Nephron progenitor cell (in vitro differentiated cells): ENCODE measurements around the gene IPMK.

Experiments
- DNase-seq: peaks from one replicate; pipeline ENCODE4 v3.0.0; 2021
- H3K27ac Mint-ChIP-seq: 2 replicates; pipeline ENCODE4 v1.8.0; 2021; ENCODE audit warnings: mild to moderate bottlenecking, moderate library complexity, mixed read lengths
- H3K27me3 Mint-ChIP-seq: 2 replicates; pipeline ENCODE4 v1.8.0; 2021; ENCODE audit warnings: mild to moderate bottlenecking, low read depth, mixed read lengths; ENCODE audit not compliant: poor library complexity
- H3K36me3 Mint-ChIP-seq: 2 replicates; pipeline ENCODE4 v1.8.0; 2021; ENCODE audit warnings: low read depth, mixed read lengths
- H3K4me1 Mint-ChIP-seq: 2 replicates; pipeline ENCODE4 v1.8.0; 2021; ENCODE audit warnings: mixed read lengths
- H3K4me3 Mint-ChIP-seq: 2 replicates; pipeline ENCODE4 v1.8.0; 2021; ENCODE audit warnings: mild to moderate bottlenecking, moderate library complexity, mixed read lengths
- H3K9me3 Mint-ChIP-seq: 2 replicates; pipeline ENCODE4 v1.8.0; 2021; ENCODE audit warnings: mild to moderate bottlenecking, moderate library complexity, mixed read lengths
- CTCF ChIP-seq: fragments of 200-600 bp; sonication (generic); IDR thresholded peaks from 2 replicates; pipeline ENCODE4 v1.5.0; 2021; ENCODE audit warnings: antibody characterized with exemption

Gene IPMK

GRCh38 chr10:58150290-58150689 lies 117.4 kb downstream of the IPMK start:
- Mint-ChIP-seq H3K27ac (no peak overlapping the region), H3K27me3 (no peaks in the 10 kb centered on the region), H3K36me3 (no peaks in the 10 kb centered on the region), H3K9me3 (no peaks in the 10 kb centered on the region), H3K4me1 (no peaks in the 10 kb centered on the region), H3K4me3 (no peak overlapping the region)
- no peak for TF ChIP-seq CTCF
- DNase-seq = no peak

DNA sequence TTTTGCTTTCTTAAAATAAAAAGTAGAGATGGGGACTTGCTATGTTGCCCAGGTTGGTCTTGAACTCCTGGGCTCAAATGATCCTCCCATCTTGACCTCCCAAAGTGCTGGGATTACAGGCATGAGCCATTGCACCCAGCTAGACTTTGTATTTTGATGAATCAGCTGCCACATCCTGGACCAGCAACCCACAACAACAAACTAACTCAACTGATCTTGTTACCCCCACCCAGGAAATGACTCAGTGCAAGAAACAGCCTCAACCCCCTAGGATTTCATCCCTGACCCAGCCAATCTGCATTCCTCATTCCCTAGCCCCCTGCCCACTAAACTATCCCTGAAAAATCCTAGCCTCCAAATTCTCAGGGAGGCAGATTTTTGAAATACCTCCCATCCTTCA lies 123.8 kb downstream of the IPMK start:
- Mint-ChIP-seq H3K27me3 (no peaks in the 10 kb centered on the region), H3K4me1 (no peaks in the 10 kb centered on the region), H3K4me3 (no peak overlapping the region), H3K36me3 (no peaks in the 10 kb centered on the region), H3K9me3 (peaks cover 19% of the 10 kb centered on the region), H3K27ac (no peak overlapping the region)
- no peak for DNase-seq
- TF ChIP-seq CTCF = no peak
